22Rv1 (cell line): ENCODE data around the gene DENND10.

ENCODE experiments used
- H3K27ac ChIP-seq: fragments of 450-650 bp; 2 replicates; pipeline ENCODE4 v1.5.1; 2017
- ZFX ChIP-seq: fragments of 450-650 bp; IDR thresholded peaks from 2 replicates; pipeline ENCODE4 v1.6.1; 2017; ENCODE audit warnings: antibody characterized with exemption, borderline replicate concordance
- TF ChIP-seq, protein P1 (sequence below): fragments of 450-650 bp; IDR thresholded peaks from 2 replicates; pipeline ENCODE4 v1.5.1; 2017; ENCODE audit warnings: mild to moderate bottlenecking

DENND10 gene

GRCh38 chr10:119113751-119114732, 10.1 kb downstream of the DENND10 start:
- no peak for TF ChIP-seq ZFX
- TF ChIP-seq, protein P1, sequence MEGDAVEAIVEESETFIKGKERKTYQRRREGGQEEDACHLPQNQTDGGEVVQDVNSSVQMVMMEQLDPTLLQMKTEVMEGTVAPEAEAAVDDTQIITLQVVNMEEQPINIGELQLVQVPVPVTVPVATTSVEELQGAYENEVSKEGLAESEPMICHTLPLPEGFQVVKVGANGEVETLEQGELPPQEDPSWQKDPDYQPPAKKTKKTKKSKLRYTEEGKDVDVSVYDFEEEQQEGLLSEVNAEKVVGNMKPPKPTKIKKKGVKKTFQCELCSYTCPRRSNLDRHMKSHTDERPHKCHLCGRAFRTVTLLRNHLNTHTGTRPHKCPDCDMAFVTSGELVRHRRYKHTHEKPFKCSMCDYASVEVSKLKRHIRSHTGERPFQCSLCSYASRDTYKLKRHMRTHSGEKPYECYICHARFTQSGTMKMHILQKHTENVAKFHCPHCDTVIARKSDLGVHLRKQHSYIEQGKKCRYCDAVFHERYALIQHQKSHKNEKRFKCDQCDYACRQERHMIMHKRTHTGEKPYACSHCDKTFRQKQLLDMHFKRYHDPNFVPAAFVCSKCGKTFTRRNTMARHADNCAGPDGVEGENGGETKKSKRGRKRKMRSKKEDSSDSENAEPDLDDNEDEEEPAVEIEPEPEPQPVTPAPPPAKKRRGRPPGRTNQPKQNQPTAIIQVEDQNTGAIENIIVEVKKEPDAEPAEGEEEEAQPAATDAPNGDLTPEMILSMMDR = no peak
- no peak overlapping the region for H3K27ac ChIP-seq

DNA sequence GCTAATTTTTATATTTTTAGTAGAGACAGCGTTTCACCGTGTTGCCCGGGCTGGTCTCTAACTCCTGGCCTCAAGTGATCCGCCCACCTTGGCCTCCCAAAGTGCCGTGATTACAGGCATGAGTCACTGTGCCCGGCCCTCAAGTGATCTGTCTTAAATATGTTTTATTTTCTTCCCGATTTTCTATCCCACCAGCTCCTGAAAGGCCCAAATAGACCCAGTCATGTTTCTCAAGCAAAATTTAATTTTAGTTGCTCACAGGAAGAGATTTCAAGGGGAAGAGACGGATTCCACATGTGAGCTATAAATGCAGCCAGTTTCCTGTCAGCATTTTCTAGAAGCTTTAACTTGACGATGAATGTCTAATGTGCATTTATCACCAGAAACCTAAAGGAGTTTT, 12.0 kb downstream of the DENND10 start:
- TF ChIP-seq ZFX = no peak
- TF ChIP-seq, protein P1 = no peak
- no peak overlapping the region for H3K27ac ChIP-seq

- H3K27ac ChIP-seq = no peak overlapping the region
Measured at GRCh38 chr10:119116326-119116951, 12.5 kb downstream of the DENND10 start.

DNA sequence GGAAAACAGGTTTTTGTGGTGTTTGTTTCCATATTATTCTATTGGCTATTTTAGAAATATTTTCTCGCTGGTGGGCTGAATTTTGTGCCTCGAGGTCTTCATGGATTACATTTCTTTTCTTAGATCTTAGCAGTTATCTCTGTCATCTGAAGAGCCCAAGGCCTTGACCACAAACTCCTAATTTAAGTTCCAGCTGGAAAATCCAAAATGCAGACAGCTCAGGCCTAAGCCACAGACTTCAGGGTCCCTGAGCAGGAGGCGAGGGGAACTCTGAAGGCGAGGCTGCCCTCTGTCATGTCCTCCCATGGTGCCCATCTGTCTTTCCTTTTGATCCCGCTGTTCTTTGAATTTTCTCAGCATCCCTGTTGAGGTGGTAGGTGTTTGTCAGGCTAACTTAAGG, 14.3 kb downstream of the DENND10 start:
- no peak for TF ChIP-seq ZFX
- TF ChIP-seq, protein P1 = no peak
- H3K27ac ChIP-seq = no peak overlapping the region

More at GRCh38 chr10:119116326-119116951, 12.5 kb downstream of the DENND10 start:
- TF ChIP-seq, protein P1 = no peak
- no peak for TF ChIP-seq ZFX

- H3K27ac ChIP-seq = no peak overlapping the region
- TF ChIP-seq ZFX = no peak
- TF ChIP-seq, protein P1 = no peak
Measured at GRCh38 chr10:119119400-119119799, 15.5 kb downstream of the DENND10 start.

GRCh38 chr10:119120413-119120867, 16.5 kb downstream of the DENND10 start:
- TF ChIP-seq ZFX = no peak
- TF ChIP-seq, protein P1 = no peak
- no peak overlapping the region for H3K27ac ChIP-seq
